HG02763 (cell line): ENCODE measurements around the gene MBP.

Experiments used
- ATAC-seq: cut with Tn5 transposase; IDR thresholded peaks from one replicate; pipeline ENCODE4 v1.9.1; 2021; ENCODE audit warnings: mild to moderate bottlenecking, moderate library complexity; ENCODE audit not compliant: unreplicated experiment

The MBP gene

DNA sequence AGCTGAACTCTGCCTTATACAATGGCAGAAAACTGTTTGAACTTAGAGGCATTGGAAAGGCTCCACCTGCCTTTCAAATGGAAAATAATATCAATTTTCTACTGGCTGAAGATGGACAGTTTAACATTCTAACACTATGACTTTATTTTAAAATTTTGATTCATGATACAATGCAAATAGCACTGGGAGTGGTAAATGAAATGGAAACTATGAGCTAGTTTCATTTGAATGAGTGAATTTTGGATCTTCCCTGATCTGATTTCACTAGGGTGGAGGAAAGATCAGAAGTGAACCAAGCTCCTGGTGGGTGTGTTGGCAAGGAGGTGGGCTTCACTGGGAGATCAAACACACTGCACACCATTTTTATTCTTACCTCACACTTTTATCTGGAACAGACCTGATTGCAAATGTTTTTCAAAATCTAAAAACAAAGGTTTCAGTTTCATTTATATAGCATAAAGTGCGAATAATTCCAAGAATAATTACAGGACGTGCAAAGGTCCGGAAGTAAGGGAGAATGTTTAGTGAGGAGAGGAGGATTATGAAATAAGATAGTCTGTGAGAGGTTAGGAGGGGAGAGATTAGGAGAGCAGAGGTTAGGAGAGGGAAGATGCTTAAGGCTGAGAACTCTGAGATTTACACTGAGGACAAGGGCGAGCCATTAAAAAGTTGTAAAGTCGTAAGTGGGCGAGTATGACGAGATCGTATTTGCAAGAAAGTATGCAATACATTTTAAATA lies 18.6 kb upstream of the MBP start:
- ATAC-seq, result no peak

DNA sequence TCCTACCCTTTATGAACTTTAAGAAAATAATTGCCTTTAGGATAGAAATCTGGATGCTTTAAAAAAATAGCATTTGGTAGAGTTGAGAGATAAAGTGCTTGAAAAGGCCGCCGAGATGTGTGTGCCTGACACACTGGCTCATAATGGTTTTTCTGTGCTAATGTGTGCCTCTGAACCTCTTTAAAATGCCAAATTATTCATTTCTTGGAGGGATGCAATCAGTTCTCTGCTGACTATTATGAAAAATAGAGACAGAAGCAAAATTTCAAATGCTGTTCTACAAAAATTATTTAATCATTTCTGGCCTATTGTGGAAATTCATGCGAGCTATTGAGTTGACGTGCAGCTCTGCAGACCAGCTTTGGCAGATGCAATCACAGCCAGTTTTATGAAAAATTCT lies 18.0 kb upstream of the MBP start:
- no peak for ATAC-seq

DNA sequence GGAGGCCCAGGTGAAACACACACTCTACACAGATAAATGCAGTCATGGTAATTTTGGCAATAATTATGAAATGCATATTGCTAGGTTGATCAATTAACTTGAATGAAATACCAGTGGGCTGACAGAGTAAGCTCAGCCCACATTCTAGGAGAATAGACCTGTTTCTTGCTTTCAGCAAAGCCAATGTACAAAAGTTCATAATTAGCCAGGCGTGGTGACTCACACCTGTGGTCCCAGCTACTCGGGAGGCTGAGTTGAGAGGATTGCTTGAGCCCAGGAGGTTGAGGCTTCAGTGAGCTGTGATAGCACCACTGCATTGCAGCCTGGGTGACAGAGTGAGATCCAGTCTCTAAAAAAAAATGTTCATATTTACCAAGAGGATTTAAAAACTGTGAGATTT lies 15.7 kb upstream of the MBP start:
- ATAC-seq, result no peak

DNA sequence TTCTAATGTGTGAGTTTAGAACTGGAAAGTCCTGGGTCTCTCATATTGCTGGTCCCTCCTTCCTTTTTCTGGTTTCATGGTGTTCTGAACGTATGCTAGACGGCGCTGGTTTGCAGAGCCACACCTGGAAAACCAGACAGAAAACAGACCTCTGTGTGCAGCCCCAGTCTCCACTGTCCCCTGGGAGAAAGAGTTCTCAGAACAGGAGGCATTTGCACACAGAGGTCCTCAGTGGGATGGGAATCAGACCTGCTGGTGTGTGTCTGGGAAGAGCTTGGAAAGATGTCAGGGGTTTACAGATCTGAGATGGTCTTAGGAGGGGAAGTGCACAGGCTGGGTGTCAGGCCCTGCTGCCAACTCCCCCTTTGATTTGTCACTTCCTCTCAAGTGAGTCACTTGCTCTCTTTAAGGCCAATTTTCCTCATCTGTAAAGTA lies 14.9 kb upstream of the MBP start:
- ATAC-seq, result no peak

DNA sequence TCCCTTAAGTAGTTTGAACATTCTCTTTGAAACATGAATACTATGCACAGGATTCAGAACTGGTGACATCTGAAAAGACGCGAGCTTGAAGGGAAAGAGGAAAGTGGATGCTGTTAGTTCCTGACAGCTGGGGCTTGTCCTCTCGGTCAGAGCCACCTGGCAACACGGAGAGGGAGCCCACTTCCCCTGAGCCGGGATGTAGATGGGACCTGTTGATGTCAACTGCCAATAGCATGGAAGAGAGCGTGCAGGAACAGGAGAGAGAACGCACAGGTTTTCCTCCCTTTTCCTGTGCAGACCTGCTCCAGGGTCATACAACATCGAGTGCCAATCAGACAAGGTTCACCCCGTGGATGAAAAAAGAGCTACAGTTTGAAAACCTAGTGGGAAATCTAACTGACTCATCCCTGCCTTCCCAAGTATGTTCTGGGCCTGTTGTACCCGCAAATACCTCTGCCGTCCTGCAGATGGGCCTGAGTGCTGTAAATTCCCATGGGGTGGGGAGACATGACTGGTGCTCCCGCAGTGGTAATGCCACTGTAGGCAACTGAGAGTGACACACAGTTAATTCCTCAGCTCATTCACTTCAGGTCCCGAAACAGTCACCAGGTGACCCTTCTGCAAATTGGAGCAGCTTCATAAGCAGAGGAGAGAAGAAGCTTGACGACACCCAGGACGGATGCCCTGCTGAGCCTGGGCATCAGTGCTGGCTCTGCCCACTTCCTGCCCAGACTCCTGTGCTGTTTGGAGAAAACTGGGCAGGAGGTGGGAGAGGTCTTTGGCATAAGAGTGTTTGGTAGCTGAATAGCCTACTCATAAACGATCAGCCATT lies 13.9 kb upstream of the MBP start:
- ATAC-seq, result no peak

DNA sequence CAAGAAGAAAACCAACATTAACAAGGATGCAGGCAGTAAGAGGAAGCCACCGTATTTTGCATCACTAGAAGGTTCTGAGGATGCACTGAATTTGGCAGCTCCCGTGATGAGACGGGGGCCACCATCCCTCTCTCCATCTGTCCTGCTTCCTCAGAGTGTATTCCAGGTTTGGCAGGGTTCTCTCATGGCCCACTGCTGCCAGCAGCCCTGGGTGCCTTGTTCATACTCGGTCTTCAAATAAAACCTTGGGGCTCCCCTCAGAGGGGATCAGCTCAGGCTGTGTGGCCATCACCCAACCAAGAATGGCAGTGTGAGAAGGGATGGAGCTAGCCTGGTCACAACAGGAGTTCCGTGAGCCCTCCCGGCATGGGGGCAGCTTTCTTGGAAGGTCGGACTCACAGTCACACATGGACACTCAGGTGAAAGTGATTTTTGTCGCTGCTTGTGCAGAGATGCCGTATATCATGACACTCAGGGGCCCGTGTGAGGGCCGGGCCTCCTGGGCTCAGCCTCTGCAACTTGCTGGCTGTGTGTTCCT lies 12.8 kb upstream of the MBP start:
- no peak for ATAC-seq

DNA sequence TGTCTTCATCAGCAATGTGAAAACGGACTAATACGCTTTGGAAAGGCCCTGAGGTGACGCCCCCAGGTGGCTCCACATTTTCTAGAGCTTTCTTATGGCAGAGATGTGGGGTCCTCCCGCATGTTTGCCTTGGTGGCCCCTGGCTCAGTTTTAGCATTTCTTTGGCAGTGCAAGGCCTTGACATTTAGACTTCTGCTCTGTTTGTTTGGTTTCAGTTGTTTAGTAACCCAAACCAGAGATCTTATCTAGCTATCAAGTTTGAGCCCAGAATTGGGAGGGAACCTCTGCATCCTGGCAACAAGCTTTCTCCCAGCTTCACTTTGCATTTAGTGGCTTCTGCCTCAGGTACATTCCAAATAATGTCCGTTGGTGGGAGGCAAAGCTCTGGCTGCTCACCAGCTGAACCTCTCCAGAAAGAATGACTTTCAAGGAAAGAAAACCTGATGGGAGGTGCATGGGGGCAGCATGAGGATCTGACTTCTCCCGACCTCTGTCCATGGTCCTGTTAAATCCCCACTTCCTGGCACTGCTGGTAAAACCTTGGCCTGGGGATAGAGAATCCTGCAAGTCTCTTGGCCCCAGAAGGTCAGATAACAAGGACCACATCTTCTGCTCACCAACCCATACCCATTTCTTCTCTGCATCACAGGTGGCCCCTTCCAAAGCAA lies 12.0 kb upstream of the MBP start:
- ATAC-seq, result no peak

DNA sequence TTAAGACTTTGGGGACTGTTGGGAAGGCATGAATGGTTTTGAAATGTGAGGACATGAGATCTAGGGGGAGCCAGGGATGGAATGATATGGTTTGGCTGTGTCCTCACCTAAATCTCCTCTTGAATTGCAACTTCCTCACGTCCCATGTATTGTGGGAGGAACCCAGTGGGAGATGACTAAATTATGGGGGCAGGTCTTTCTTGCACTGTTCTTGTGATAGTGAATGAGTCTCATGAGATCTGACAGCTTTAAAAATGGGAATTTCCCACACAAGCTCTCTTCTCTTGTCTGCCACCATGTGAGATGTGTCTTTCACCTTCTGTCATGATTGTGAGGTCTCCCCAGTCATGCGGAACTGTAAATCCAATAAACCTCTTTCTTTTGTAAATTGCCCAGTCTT lies 11.5 kb upstream of the MBP start:
- ATAC-seq, result no peak

DNA sequence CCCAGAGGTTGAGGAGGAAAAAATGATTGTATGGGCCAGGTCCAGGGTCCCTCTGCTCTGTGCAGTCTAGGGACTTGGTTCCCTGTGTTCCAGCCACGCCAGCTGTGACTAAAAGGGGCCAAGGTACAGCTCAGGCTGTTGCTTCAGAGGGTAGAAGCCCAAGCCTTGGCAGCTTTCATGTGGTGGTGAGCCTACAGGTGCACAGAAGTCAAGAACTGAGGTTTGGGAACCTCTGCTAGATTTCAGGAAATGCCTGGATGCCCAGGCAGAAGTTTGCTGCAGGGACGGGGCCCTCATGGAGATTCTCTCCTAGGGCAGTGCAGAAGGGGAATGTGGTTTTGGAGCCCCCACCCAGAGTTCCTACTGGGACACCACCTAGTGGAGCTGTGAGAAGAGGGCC lies 10.6 kb upstream of the MBP start:
- no peak for ATAC-seq

DNA sequence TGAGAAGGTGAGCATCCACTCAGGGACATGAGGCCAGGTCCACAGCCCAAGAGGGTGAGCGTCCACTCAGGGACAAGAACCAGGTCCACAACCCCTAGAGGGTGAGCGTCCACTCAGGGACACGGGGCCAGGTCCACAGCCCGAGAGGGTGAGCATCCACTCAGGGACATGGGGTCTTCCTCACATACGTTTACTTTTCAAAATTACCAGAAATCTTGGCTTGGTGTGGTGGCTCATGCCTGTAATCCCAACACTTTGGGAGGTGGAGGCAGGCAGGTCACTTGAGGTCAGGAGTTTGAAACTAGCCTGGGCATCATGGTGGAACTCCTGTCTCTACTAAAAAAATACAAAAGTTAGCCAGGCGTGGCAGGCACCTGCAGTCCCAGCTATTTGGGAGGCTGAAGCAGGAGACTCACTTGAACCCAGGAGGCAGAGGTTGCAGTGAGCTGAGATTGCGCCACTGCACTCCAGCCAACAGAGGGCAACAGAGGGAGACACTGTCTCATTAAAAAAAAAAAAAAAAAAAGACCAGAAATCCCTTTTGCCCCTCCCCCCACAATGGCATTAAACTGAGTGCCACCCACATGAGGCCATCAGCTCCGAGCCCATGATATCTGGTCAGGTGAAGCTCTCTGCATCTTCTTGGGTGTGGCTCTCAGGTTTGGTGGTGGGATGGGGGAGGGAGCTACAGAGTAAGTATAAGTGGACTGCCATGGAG lies 9.0 kb upstream of the MBP start:
- no peak for ATAC-seq

DNA sequence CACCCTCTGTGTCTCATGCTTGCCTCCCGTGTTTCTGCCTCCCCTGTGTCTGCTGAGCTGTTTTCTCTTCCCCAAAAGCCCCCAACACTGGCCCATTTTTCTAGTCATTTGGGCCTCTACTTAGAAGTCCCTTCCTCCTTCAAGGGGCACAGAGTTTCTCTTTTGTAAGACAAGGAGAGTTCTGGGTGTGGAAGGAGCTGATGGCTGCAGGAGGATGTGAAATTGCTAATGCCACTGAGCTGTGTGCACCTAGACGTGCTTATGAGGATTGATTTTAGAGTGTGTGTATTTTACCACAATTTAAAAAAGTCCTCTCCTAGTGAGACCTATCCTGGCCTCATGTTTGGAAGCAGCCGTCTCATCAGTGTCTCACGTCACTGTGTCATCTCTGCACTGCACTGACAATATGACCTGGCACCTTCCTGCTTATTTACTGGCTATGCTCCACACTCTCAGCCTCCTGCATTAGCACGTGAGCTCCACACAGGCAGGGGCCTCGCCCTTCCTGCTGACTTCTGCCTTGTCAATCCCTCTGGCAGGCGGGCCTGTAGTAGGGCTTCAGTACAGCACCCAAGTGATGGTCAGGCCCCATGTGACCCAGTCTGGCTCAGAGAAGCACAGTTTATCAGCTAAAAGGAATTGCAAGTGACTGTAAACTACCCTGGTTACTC lies 8.0 kb upstream of the MBP start:
- ATAC-seq, result no peak

DNA sequence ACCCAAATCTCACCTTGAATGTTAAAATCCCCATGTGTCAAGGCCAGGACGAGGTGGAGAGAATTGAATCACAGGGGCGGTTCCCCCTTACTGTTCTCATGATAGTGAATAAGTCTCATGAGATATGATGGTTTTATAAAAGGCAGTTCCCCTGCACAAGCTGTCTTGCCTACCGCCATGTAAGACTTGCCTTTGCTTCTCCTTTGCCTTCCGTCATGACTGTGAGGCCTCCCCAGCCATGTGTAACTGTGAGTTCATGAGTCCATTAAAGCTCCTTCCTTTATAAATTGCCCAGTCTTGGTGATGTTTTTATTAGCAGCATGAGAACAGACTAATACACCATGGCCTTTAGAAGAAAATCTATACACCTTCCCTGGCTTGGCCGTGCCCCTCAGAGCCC lies 7.4 kb upstream of the MBP start:
- no peak for ATAC-seq

DNA sequence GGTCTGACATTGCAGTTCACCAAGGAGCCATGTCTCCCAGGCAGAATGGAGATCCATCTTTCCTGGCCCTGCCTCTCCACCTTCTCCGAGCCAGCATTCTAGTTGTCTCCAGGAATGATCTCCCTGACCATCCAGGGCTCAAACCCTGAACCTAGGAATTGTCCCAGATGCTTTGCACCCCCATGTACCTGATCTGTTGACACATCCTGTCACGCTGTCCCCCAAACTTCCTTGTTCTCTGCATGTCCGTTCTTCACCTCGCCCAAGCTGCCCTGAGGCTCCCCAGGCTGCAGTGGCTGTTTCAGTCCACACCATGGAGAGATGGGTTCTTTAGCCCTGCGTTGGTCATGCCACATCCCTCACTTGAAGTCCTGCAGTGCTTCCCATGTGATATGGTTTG lies 7.0 kb upstream of the MBP start:
- no peak for ATAC-seq

DNA sequence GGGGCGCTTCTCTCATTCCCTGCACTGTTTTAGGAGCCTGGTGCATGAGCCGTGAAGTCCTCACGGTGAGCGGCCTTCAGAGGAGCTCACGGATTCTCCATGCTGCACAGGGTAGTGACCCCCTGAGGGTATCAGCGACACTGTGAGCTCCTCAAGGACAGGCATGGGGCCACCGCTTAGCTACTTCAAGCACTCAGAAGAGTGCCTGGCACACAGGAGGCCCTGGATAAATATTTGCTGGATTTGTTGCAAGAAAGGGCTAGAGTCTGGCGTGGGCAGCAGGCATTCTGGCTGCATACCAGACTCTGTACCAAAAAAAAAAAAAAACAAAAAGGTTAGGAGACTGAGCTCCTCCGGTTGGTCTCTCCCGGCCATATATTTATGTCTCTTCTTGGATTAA lies 5.7 kb upstream of the MBP start:
- no peak for ATAC-seq

DNA sequence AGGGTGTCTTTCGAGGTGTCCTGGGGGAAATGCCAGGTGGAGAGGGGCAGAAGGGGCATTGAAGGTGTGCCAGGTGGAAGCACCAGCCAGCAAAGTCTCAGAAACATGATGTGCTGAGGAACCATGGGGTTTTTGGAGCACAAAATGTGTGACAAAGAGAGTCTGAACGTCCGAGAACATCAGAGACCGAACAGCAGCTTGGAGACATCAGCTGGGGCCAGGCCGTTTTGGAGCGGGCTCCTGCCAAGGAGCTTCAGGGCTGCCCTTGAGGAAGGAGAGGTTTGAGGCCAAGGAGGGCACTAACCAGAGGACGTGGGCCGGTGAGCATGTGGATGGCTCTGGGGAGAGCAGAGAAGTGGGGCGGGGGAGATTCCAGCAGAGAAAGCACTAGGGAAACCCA lies 5.3 kb upstream of the MBP start:
- no peak for ATAC-seq

DNA sequence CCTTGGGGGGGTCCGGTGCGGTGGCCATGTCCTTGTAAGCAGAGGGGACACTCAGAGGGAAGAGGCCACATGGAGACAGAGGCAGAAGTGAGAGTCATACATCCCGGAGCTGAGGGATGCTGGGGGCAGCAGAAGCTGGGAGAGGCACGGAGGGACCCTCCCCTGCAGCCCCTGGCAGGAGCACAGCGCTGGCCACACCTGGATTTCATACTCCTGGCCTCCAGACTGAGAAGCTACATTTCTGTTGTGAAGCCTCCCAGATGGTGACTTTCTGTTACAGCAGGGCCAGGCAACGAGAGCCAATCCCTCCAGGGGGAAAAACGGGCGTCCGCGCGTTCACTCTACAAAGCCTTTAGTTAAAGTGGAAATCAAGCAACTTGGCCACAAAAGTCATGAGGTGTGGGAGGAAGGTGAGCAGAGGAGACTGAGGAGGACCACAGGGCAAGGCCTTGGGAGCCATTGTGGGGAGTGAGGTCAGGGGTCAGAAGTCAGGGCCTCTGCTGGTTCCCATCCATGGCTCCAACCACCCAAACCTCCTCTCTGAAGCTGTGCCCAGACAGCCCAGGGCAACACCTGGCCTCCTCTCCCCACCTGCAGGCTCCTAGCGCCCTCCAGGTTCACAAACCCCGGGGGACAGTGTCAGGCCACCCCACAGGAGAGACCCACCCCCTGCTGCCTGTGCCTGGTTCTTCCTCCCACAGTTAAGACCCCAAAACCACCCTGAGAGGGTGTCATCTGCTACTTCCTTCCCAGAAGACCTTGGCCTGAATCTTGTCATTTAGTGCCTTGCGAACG lies 4.5 kb upstream of the MBP start:
- ATAC-seq, result no peak

DNA sequence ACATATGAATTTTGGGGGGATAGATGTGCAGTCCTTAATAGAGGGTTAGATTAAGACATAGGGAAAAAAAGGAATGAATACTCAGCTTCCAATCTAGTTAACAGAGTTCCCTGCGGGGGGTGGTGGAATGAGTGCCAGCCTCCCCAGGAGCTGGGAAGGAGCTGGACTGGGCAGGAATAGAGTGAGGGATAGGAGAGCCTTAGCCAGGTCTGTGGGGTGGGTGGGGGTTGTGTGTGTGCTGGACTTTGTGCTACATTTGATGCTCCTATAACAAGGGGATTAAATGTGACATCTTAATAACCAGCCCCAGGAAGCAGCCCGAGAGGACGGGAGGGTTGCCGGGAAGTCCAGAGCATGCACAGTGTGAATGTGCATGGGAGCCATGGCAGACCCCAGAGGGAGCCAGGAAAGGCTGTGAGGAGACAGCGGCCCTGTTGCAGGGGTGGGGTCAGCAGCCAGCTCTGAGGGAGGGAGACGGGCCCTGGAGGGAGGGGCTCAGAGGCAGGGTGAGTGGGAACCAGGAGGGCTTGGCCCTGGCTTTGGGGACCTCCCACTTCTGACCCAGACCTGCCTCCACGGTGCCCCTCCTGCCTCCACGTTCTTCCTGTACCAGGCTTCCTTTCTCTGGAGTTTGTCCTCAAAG lies 3.6 kb upstream of the MBP start:
- no peak for ATAC-seq

DNA sequence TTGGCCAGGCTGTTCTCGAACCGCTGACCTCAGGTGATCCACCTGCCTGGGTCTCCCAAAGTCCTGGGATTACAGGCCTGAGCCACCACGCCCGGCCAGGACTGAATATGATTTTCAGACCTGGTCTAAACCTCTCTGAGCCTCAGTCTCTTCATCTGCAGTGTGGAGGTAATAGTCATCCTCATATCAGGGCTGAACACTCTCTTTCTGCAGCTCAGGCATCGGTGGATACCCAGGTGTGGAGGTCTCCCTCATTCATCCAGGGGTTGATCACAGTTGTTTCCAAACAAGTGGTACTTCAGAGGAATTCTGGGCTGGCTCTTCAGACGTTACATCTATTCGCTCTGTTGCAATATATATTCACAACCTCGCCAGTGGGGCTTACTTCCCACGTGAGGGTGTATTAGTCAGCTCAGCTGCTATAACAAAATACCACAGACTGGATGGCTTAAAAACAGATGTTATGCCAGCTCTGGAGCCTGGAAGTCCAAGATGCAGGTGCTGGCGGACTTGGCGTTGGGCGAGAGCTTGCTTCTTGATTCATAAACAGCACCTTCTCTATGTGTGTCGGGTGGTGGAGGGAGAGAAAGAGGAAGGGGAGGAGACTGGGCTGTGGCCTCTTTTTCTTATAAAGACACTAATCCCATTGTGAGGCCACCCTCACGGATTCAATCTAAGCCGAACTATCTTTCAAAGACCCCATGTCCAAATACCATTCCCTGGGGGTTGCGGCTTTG lies 2.9 kb upstream of the MBP start:
- no peak for ATAC-seq

DNA sequence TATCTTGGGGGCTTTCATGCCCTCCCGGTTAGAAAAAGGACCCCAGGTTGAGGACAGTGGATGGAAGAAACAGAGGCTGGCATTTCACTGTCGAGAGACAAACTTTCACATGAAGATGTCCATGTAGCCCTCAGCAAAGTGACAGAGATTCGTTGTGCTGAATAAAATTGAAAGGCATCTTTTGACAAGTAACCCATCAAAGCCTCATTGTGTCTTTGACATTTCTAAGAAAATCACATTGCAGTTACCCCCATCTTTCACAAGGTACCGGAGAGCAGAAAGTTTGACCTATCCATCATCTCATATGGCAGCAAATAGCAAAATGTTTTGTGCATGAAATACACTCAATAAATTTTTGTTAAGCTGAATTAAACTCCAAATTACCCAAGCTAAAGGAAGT lies 2.0 kb upstream of the MBP start:
- no peak for ATAC-seq
